Right lobe of liver (tissue), 6 donors: ENCODE results near the gene CFAP61. TPM values are rescaled to one million over a fixed set of nuclear protein-coding genes. Genes with fewer than 3 reads are reported as not detected.

Experiments used
- ATAC-seq, 4 donors: fragments of 200-7000 bp; cut with Tn5 transposase; one replicate each; pipeline ENCODE4 v1.9.1; 2020; ENCODE audit warnings: mild to moderate bottlenecking in 4 of 4, moderate library complexity in 4 of 4
- DNase-seq, 3 donors: peaks; one replicate each; pipeline ENCODE4 v3.0.0-alpha.2; 2020
- H3K27ac ChIP-seq, 3 donors: fragments of 200-600 bp; one replicate each; pipeline ENCODE4 v1.8.0; 2022
- H3K27me3 ChIP-seq, 2 donors: fragments of 200-600 bp; one replicate each; pipeline ENCODE4 v1.8.0; 2022
- H3K36me3 ChIP-seq, 4 donors: fragments of 200-600 bp; sonication (generic) in 1 of 4; one replicate each; pipeline versions ENCODE4 v1.5.1 to v1.8.0; 2017 to 2022; ENCODE audit warnings: control low read depth in 1 of 4
- H3K4me1 ChIP-seq, 4 donors: fragments of 200-600 bp; sonication (generic) in 1 of 4; one replicate each; pipeline versions ENCODE4 v1.5.1 to v1.8.0; 2017 to 2022; ENCODE audit warnings: control low read depth in 1 of 4
- H3K4me3 ChIP-seq, 3 donors: fragments of 200-600 bp; one replicate each; pipeline ENCODE4 v1.8.0; 2022
- H3K9me3 ChIP-seq, 4 donors: fragments of 200-600 bp; sonication (generic) in 1 of 4; one replicate each; pipeline versions ENCODE4 v1.5.1 to v1.8.0; 2017 to 2022; ENCODE audit warnings: control low read depth in 1 of 4
- POLR2A ChIP-seq: fragments of 450-650 bp; IDR thresholded peaks from one replicate; pipeline ENCODE4 v1.6.1; 2017; ENCODE audit warnings: antibody characterized with exemption, mild to moderate bottlenecking
- WGBS: methylation state at CpG from one replicate; pipeline ENCODE4 v1.1.6; 2018; ENCODE audit warnings: low coverage, low lambda C conversion rate; ENCODE audit not compliant: insufficient coverage; ENCODE audit errors: missing lambda C conversion rate; 5-methylcytosine and 5-hydroxymethylcytosine counted together
- intact Hi-C, 2 donors: fragments of 100-400 bp; cut with DNase I; formaldehyde crosslinking; loops; one replicate each; pipeline versions ENCODE4 v1.11.2 to v1.14.1; 2022
- total RNA-seq, 6 experiments: library from RNA; depleted of rRNA in 2 of 6; stranded (reverse); fragments of >200 nt in 2 of 6; fragmentation: NEBNext Ultra II Directional in 3 of 6; extraction: Animal tissue kit (Norgen Biotek cat#: 25700) in 3 of 6; gene quantifications; one replicate each; pipeline versions ENCODE4 v1.1.0 to v1.2.4, GENCODE V29; 2016 to 2023
- TF ChIP-seq, protein P1 (sequence below), 4 donors: fragments of 200-600 bp in 3 of 4; fragments of 450-650 bp in 1 of 4; IDR thresholded peaks; one replicate each; pipeline versions ENCODE4 v1.5.1 to v1.8.0; 2016 to 2022; ENCODE audit warnings: antibody characterized with exemption in 4 of 4, mild to moderate bottlenecking in 2 of 4
- donor health status: DM: no; HTN: yes; CAD: no.
- donor health status: DM: no; HTN: no; CAD: no.
- donor health status: DM: no; HTN: no; CAD: no.
- donor health status: DM: no; HTN: yes; CAD: no.
- donor health status: DM: no; HTN: yes; CAD: no.

The CFAP61 gene
- total RNA-seq, 6 experiments from 2014 or later: not detected

DNA sequence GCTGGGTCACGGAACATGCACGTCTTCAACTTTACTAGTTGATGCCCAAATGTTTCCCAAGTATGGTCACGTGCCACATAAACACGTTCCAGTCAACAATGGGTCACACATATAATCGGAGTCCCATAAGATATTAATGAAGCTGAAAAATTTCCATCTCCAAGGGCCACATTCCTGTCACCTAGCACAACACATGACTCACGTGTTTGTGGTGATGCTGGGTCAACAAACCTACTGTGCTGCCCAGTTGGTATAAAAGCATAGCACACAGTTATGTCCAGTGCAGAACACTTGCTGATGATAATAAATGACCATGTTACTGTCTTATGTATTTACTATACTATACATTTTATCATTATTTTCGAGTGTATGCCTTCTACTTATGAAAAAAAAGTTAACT is 247.6 kb downstream of the CFAP61 start:
- TF ChIP-seq, protein P1, sequence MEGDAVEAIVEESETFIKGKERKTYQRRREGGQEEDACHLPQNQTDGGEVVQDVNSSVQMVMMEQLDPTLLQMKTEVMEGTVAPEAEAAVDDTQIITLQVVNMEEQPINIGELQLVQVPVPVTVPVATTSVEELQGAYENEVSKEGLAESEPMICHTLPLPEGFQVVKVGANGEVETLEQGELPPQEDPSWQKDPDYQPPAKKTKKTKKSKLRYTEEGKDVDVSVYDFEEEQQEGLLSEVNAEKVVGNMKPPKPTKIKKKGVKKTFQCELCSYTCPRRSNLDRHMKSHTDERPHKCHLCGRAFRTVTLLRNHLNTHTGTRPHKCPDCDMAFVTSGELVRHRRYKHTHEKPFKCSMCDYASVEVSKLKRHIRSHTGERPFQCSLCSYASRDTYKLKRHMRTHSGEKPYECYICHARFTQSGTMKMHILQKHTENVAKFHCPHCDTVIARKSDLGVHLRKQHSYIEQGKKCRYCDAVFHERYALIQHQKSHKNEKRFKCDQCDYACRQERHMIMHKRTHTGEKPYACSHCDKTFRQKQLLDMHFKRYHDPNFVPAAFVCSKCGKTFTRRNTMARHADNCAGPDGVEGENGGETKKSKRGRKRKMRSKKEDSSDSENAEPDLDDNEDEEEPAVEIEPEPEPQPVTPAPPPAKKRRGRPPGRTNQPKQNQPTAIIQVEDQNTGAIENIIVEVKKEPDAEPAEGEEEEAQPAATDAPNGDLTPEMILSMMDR (IDR thresholded peaks at IDR 0.05): no peak
- no peak for TF ChIP-seq POLR2A
- Histone ChIP-seq H3K36me3 (no peaks in the 10 kb centered on the region), H3K27ac (no peak overlapping the region), H3K4me3 (no peak overlapping the region), H3K27me3 (no peaks in the 10 kb centered on the region), H3K9me3 (no peaks in the 10 kb centered on the region), H3K4me1 (no peaks in the 10 kb centered on the region)
- no peak for DNase-seq
- 62% methylated on average over 7 of the region's 7 CpGs for WGBS
- intact Hi-C loops: no loop called here
- ATAC-seq: no peak

DNA sequence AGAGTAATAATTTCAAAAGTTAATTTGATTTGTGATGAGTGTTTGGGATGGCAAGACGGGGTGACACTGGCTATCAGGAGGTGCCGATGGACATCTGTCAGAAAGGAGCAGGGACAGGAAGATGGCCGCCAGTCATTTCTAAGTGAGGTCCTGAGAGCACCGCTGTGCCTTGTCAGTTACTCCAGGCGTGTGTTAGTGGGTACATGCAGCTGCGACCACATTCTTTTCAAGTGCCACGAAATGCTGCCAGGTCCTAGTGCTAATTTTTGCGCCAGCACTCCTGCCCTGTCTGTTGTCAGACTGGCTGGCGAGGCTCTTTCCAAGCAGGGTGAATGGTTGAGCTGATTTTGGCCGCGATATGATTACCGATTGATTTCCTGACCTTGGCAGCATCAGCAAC is 251.0 kb downstream of the CFAP61 start:
- Histone ChIP-seq H3K9me3 (no peaks in the 10 kb centered on the region), H3K27me3 (no peaks in the 10 kb centered on the region), H3K4me1 (no peaks in the 10 kb centered on the region), H3K4me3 (no peak overlapping the region), H3K36me3 (no peaks in the 10 kb centered on the region), H3K27ac (no peak overlapping the region)
- ATAC-seq: no peak
- no peak for DNase-seq
- intact Hi-C loops: no loop called here
- no peak for TF ChIP-seq POLR2A
- TF ChIP-seq, protein P1 (IDR thresholded peaks at IDR 0.05): no peak
- WGBS: 71% methylated on average over 3 of the region's 12 CpGs

DNA sequence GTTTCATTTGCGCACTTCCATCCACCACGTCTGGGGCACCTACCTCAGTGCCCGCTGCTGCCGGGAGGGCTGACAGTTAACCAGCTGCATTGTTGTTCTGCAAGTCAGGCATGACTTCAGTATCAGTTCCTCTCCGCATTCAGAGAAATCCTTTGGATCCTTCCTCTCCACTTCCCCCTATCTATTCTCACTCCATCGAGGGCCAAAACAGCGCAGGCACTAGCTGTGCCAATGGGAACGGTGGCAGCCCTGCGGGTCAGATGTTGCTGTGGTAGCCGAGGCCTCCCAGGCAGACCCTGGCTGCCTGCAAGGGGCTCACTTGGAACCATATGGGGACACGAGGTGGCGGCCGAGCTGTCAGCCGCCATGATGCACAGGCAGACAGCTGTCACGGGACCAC is 251.4 kb downstream of the CFAP61 start:
- Histone ChIP-seq H3K4me3 (no peak overlapping the region), H3K27me3 (no peaks in the 10 kb centered on the region), H3K27ac (no peak overlapping the region), H3K4me1 (no peaks in the 10 kb centered on the region), H3K9me3 (no peaks in the 10 kb centered on the region), H3K36me3 (no peaks in the 10 kb centered on the region)
- WGBS: 83% methylated on average over 8 of the region's 15 CpGs
- peak in 1 of 3 donors; percentile 25 for DNase-seq
- intact Hi-C loops: no loop called here
- peak; percentile 22 to 48 (median 40) for ATAC-seq
- TF ChIP-seq, protein P1 (IDR thresholded peaks at IDR 0.05): no peak
- TF ChIP-seq POLR2A: no peak

DNA sequence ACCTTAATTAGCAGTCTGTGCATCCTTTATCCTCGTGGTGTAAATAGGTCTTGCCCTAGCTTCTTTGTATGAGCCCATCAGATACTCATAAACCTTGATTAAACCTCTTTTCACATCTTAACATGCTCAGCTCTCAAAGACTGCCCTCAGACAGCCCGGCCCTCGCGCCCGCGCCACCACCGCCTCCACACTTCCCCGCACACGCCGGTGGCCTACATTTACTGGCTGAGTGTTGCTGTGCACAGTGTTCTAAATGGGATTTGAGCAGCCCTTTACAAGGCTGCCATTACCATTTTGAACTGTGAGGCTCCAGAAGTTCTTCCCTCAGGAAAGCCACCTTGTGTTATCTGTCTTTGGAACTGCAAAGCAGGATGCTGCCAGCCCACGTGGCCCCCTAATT is 252.6 kb downstream of the CFAP61 start:
- intact Hi-C loops: no loop called here
- Histone ChIP-seq H3K36me3 (no peaks in the 10 kb centered on the region), H3K4me3 (no peak overlapping the region), H3K27me3 (no peaks in the 10 kb centered on the region), H3K4me1 (no peaks in the 10 kb centered on the region), H3K27ac (no peak overlapping the region), H3K9me3 (no peaks in the 10 kb centered on the region)
- DNase-seq (no peak), ATAC-seq (no peak)
- WGBS: 76% methylated on average over 11 of the region's 11 CpGs
- TF ChIP-seq, protein P1 (IDR thresholded peaks at IDR 0.05): no peak
- TF ChIP-seq POLR2A: no peak

DNA sequence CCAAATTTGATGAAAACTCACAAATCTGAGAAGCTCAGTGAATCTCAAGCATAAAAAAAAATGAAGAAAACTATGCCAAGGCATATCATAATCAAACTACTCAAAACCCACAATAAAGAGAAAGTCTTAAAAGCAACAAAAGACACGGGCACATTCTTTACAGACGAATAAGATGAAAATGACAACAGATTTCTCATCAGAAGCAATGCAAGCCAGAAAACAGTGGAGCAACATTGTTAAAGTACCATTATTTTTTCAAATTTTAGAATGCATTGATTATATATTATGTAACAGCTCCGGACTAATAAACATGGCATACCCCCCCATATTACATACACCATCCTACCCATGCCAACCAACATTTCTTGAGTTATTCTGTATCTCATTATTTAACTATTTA is 260.2 kb downstream of the CFAP61 start:
- 77% methylated on average over 3 of the region's 3 CpGs for WGBS
- Histone ChIP-seq H3K9me3 (no peaks in the 10 kb centered on the region), H3K36me3 (no peaks in the 10 kb centered on the region), H3K27me3 (no peaks in the 10 kb centered on the region), H3K4me1 (no peaks in the 10 kb centered on the region), H3K27ac (no peak overlapping the region), H3K4me3 (no peak overlapping the region)
- DNase-seq (no peak), ATAC-seq (no peak)
- no peak for TF ChIP-seq POLR2A
- TF ChIP-seq, protein P1 (IDR thresholded peaks at IDR 0.05): no peak
- intact Hi-C loops: no loop called here
